GM03348 (cell line): ENCODE data around the gene PRC1.
"Not testable (repeated sequence)": the region's sequence is repeated elsewhere in the genome, so short reads cannot be mapped to it uniquely, and the experiment has no call there.

Experiments used
- DNase-seq: peaks from one replicate; pipeline ENCODE4 v3.0.0; 2012; ENCODE audit warnings: low spot score

The PRC1 gene

GRCh38 chr15:90933301-90933700 is 61.0 kb downstream of the PRC1 start:
- no peak for DNase-seq

- no peak for DNase-seq
Measured at GRCh38 chr15:90932660-90932991, 61.7 kb downstream of the PRC1 start.

DNA sequence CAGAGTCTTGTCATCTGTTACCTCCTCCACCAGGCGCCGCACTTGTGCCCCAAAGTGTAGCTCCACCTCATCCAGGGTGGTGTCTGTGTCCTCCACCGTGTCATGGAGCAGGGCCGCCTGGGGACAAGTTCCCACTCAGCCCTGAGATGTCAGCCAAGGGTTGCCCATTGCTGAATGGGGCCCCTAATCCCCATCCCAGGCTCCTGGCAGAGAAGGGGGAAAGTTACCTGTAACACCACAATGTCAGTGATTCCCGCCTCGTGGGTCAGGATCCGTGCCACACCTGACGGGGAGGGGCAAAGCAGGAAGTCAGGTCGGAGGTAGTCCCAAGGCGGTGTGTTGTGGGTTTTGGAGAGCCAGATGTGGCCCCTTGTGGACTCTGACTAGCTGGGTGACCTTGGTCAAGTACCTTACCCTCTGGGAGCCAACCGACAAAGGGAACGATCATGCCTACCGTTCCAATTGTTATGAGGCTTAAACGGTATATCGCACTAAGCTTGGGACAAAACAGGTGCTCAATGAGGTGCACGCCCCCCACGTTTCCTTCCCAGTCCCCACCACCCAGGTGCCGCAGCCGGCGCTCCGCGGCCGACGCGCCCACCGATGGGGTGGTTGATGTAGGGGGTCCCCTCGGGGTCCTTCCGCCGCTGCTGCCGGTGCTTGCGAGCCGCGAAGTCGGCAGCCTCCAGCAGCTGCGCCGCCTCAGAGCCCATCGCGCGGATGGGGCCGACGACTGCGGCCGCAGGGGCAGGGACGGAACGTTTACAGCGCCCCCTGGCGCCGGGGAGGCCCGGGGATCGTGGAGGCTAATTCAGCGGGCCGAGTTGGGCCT is 62.3 kb downstream of the PRC1 start, which contains the start of gene HDDC3:
Gene HDDC3, minus strand, starts transcription at position 722 of the 832 bp plus-strand sequence. Its CDS starts 9 bp downstream, at position 713.
- DNase-seq: peak; percentile 97

- no peak for DNase-seq
Measured at GRCh38 chr15:90931575-90931827, 62.8 kb downstream of the PRC1 start.

DNA sequence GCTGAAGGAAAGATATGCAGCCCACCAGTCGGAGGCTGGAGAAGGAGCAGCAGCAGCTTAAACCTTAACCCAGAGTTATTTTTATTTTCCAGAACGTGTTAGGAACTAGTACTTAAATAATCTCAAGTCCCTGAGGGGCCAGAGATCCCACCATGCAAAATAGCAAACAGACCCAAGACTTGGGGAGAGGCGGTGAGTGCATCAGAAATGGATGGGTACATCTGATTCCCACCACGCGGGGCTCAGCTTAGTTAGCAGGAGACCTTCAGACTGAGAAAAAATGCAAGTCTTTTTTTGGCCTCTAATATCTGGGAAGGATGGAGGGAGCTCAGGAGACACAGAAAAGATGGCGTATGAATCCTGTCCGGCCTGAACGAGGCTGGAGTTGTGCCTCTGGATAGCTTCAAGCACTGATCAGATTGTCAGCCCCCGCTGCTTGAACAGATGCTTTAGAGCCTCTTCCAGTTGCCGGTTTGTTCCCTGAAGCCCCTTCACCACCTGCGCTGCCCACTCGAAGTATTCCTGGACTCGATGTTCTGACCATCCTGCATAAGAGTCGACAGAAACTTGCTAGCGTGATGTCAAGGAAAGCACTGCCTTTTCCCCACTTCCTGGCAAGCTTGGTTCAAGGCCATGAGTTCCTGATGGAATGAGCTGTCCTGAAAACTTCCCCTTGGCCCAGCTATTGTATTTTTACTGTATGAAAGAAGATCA is 63.3 kb downstream of the PRC1 start:
- no peak for DNase-seq

- no peak for DNase-seq
Measured at GRCh38 chr15:90929246-90930019, 64.9 kb downstream of the PRC1 start.

- DNase-seq: not testable (repeated sequence)
Measured at GRCh38 chr15:90928106-90928505, 66.2 kb downstream of the PRC1 start.

DNA sequence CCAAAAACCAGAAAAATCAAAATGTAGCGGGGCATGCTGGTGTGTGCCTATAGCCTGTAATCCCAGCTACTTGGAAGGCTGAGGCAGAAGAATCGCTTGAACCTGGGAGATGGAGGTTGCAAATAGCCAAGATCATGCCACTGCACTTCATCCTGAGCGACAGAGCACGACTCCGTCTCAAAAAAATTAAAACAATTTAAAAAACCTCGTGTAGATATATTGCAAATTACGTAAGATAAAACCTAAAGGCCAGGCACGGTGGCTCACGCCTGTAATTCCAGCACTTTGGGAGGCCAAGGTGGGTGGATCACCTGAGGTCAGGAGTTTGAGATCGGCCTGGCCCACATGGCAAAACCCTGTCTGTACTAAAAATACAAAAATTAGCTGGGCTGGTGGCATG is 67.6 kb downstream of the PRC1 start:
- DNase-seq: not testable (repeated sequence)

DNA sequence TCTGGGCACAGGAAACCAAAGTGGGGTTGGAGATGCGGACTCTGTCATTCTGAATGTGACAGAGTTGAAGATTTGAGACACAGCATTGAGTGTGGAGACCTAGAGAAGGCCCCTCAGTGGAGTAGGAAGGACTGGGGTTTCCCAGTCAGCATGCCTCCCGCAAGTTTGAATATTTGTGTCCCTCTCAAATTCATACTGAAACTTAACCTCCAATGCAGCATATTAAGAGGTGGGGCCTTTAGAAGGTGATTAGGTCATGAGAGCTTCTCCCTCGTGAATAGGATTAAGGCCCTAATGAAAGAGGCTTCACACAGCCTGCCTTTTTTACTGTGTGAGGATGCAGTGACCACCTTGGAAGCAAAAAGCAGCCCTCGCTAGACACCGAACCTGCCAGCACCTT is 70.0 kb downstream of the PRC1 start:
- no peak for DNase-seq

DNA sequence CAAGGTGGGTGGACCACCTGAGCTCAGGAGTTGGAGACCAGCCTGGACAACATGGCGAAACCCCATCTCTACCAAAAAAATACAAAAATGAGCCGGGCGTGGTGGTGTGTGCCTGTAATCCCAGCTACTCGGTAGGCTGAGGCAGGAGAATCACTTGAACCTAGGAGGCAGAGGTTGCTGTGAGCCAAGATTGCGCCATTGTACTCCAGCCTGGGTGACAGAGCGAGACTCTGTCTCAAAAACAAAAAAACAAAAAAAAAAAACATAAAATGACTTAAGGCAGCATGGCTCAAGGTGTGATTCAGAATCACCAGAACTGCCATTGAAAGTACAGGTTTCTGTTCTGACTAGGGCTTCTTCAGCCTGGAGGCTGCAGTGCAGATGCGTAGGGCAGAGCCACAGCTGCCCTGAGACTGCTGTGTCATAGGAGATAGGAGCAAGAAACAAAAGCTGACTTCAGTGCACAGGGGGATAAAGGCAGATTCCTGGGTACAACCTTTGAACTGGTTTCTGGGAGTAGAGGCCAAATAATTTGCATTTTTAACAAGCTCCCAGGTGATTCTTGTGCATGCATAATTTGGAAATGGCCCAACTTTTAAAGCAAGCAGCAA is 71.5 kb downstream of the PRC1 start:
- not testable (repeated sequence) for DNase-seq

GRCh38 chr15:90921887-90922286 is 72.4 kb downstream of the PRC1 start:
- no peak for DNase-seq

DNA sequence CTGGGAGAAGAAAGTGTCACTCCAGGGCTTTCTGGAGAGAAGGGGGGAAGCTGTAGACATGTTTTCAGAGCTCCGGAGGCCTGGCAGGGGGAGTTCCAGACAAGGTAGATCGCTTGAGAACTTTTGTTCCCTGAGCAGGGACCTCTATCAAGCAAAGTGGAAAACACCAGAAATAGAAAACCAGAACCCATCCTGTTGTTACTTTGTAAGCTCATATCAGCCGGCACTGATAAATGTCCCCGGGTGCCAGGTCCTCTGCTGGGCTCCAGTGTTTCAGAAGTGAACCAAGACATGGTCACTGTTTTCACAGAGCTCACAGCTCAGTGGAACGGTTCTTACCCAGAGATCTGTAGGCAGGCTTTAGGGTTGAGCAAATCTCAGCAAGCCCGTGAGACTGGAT is 75.5 kb downstream of the PRC1 start:
- no peak for DNase-seq

GRCh38 chr15:90918034-90918788 is 76.1 kb downstream of the PRC1 start:
- no peak for DNase-seq

DNA sequence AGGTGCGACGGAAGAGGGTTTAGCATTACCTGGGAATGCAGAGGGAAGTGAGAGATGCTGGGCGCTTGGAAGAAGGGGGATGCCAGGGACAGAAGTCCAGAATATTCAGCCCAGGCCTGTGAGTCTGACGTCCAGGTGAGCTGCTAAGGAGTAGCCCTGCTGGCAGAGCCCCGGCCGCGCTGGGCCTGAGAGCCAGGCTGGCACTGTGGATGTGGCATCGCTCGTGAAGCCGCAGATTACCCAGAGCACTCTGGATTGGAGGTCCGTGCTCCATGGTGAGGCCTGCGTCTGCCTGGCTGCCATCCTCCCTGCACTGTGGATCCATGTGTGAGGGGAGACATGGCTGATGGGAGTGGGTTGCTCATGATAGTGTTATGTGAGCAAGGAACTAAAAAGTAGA is 76.8 kb downstream of the PRC1 start:
- no peak for DNase-seq

GRCh38 chr15:90916461-90916860 is 77.9 kb downstream of the PRC1 start:
- DNase-seq: no peak
